Activated CD4-positive, CD25-positive, alpha-beta regulatory T cell (primary cell): ENCODE data around the gene DMAP1.

Source experiments
- DNase-seq, 4 experiments: peaks; one replicate each; lab custom pipeline; 2025; lab: John Stamatoyannopoulos, UW

The DMAP1 gene

DNA sequence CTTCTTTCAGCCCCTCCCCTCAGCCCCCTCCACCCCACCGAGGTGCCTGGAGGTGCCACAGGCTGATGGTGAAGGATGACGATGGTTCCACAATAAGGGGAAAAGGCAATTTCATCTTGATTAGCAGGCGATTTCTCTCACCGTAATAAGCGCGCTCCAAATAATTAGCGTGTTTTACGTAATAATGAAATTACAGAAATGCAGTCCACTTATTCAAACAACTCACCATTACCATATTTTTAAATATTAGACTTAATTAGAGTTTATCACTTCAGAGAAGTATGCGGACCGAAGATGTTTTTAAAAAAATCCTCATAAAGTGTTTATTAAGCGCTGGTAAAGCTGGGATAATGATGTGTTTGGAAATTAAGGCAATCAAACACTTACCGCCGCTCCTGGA is 14.9 kb downstream of the DMAP1 start:
- DNase-seq = no peak

- DNase-seq = no peak
Observed at GRCh38 chr1:44229435-44230167, 16.3 kb downstream of the DMAP1 start.

DNA sequence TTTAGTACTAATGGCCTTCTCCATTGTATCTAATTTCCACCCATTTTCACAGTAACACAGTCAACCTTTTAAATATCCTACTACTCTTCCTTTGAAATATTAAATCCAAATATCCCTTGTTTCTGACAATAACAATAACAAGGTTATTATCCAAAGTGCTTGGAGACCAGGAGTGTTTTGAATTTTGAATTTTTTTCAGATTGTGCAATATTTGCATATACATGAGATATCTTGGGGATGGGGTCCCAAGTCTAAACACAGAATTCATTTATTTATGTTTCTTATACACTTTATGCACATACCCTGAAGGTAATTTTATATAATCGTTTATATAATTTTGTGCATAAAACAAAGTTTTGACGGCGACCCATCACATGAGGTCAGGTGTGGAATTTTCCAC is 17.5 kb downstream of the DMAP1 start:
- DNase-seq = no peak

DNA sequence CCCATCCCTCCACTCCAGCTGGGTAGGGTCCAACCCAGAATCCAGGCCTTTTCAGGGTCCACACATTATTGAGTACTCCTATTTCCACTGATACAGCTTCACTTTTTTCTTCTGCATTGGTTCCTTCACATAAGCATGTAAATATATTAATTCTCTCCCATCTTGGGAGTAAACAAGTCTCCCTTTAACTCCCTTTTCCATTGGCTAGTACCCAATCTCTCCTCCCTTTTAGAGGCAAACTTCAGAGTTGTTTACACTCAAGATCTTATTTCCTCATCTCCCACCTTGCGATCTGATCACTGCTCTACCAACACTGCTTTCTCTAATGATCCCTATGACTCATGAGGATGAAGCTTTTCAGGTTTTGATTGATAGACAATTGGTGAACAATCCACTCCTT is 20.3 kb downstream of the DMAP1 start:
- no peak for DNase-seq

DNA sequence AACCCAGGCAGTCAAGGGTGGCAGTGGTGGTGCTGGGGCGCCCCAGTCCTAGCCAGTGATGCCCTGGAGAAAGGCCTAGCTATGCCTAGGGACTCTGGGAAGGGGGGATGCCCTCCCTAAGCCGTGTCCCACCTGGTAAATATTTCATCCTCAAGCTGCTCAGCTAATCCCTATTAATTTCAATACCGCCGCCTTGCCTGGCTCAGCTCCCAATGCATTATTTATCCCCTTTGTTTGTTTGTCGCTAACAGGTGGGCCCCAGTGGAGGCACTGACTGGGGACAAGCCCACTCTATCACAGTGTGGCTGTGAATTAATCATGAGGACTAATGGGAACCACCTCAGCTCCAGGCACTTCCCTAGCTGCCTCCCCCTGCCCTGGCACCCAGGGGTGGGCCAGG is 22.5 kb downstream of the DMAP1 start:
- DNase-seq = no peak

- no peak for DNase-seq
Observed at GRCh38 chr1:44236490-44237272, 23.4 kb downstream of the DMAP1 start.

GRCh38 chr1:44237721-44238457 is 24.6 kb downstream of the DMAP1 start:
- DNase-seq = no peak

DNA sequence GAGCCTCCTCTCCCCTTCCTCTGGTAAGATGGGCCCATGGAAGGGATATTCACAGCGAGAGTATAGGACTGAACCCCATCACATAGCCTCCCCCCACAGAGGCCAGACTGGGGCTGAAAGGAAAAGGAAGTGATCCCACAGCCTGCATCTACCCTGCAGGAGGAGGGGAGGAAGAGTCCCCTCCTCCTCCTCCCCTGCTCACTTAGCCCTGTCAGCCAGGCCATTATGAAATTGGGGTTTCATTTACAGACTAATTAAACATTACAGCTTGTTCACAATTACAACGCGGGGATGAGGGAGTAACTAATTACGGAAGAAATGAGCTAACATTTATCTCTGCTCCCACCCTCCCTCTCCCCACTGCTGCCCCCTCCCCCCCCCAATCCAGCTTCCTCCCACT is 25.4 kb downstream of the DMAP1 start:
- no peak for DNase-seq

GRCh38 chr1:44239331-44239960 is 26.2 kb downstream of the DMAP1 start:
- no peak for DNase-seq

- DNase-seq = no peak
Observed at GRCh38 chr1:44239961-44240371, 26.7 kb downstream of the DMAP1 start.

DNA sequence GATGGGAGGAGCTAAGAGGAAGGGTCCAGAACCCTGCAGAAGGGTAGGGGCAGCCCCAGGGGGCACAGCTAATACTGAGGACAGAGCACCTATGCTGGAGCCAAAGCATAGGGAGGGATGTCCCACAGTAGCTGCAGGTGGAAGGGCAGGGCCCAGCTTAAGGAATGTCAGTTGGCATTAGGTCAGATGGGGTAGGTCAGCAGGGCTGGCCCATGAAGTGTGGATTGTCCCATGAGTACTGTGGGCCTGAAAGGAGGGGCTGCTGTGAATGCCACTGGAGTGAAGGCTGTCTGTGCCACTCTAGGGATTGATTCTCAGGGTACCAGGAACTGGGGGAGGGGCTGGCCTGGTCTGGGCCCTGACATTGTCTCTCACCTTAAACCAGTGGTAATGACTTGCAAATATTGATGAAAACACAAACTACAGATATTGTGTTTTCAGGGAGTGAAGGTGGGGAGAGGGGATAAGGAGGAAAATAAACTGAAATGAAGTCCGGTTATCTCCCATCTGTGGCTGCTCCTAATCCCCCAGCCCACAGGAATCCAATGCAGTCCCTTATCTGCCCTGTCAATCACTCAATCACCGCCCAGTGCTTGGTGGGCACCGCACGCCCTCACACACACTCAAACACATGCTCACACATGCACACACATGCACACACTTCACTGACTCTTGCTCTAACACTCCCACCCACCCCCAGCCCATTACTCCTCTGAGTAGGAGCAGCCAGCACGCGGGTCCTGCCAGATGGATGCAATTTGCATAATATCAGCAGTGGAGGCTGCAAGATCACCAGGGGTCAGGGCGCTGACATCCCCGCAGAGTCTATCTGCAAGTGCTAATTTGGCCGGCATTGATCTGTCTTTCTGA is 27.8 kb downstream of the DMAP1 start:
- no peak for DNase-seq

GRCh38 chr1:44242746-44243145 is 29.5 kb downstream of the DMAP1 start:
- no peak for DNase-seq

DNA sequence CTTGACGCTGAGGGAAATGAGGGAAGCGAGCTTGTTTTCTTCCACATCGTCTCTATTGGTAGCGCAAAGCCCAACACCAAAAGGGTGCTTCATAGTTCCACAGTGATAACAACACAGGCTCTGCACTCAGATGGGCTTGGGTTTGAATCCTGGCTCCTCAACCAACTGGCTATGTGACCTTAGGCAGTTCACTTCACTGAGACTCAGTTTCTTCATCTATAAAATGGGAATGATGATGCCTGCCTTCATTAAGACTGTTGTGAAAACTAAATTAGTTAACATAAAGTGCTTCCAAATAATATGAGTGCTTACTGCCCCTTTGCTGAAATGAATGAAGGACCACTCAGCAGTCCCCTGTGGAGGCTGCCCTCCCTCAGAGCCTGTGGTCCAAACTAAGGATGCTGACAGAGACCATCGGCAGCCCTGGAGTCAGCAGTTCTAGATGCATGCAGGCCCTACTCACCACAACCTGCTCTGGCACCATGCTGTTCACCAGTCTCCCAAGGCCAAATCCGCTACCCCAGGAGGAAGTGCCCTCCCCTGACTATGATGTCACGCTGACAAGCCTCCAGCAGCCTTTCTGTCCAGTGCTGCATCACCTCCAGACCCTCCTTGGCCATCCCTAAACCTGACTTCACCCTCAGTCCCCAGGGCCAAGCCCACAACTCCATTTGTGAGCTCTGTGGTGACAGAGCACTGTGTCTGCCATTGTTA is 30.7 kb downstream of the DMAP1 start:
- DNase-seq = no peak

- DNase-seq = no peak
Observed at GRCh38 chr1:44244986-44245385, 31.7 kb downstream of the DMAP1 start.

DNA sequence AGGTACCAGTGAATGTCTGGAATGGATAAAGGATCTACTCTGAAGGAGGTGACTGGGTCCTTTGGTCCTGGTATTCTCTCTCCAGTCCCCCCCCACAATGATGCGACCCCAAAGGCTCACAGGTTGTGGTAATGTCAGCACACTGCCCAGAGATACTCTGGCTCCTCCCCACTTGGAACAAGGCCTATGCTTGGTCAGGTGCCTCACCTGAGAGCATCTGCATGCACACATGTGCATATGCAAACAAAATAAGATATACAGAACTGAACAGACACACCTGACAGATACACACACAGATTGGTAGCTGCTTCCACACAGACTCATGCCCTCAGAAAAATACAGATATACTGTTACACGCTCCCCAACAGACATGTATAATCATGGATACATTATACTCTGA is 33.5 kb downstream of the DMAP1 start:
- DNase-seq = no peak

- DNase-seq = no peak
Observed at GRCh38 chr1:44249543-44249942, 36.3 kb downstream of the DMAP1 start.

- DNase-seq = no peak
Observed at GRCh38 chr1:44250068-44250781, 37.0 kb downstream of the DMAP1 start.

- DNase-seq = no peak
Observed at GRCh38 chr1:44251486-44251885, 38.2 kb downstream of the DMAP1 start.

DNA sequence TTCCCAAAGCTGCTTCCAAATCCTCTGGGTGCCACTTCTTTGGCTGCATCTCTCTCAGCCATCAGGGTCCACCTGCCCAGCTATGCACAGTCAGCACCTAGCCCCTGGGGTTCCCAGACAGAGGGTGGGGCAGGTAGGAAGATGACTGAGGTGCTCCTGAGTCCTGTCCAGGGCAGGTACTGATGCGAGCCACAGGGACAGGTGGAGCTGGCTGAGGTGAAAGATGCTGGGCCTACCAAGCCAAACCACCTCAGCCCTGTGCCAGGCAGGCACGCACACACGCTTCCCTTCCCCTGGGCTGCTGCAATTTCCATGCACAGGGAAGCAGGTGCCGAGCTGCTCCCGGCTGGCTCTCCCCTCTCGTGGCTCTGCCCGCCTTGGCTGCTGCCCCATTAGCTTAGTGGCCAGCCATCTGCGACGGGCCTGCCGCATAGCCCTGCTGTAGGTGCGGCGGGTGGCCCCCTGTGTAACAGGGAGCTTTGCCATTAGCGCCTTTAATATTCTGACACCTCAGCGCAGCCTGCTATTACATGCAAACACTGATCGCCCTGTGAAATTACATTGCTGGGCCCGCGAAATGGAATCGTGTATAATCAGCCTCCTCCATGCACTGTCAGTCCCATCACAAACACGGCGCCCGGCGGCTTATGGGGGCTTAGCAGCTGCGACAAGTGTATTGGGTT is 38.9 kb downstream of the DMAP1 start:
- no peak for DNase-seq
